ENCODE data around the gene UTS2B. TPM values are rescaled to one million over a fixed set of nuclear protein-coding genes. Genes with fewer than 3 reads are reported as not detected.

UTS2B gene
- total and polyA plus RNA-seq, 5 donors: 0.16 to 1.2 (median 0.42) TPM

GRCh38 chr3:191350396-191351090, 20.2 kb upstream of the UTS2B start:
- intact Hi-C loops (cut with DNase I): no loop called here
- H3K27me3 ChIP-seq (ENCODE audit: control insufficient read depth, insufficient read depth): no peaks in the 10 kb centered on the region
- H3K4me3 ChIP-seq (ENCODE audit: low read length): peak overlapping the region; percentile 7
- no peaks in the 10 kb centered on the region for H3K9me3 ChIP-seq (ENCODE audit: control insufficient read depth, low read length)
- ATAC-seq (peak; percentile 29 to 83), DNase-seq (no peak)
- peaks cover 11% of the 10 kb centered on the region for H3K4me1 ChIP-seq (ENCODE audit: control insufficient read depth, insufficient read depth, low read length)
- 28% methylated on average over 5 of the region's 5 CpGs for WGBS
- no peak overlapping the region for H3K27ac ChIP-seq (ENCODE audit: low read length)

DNA sequence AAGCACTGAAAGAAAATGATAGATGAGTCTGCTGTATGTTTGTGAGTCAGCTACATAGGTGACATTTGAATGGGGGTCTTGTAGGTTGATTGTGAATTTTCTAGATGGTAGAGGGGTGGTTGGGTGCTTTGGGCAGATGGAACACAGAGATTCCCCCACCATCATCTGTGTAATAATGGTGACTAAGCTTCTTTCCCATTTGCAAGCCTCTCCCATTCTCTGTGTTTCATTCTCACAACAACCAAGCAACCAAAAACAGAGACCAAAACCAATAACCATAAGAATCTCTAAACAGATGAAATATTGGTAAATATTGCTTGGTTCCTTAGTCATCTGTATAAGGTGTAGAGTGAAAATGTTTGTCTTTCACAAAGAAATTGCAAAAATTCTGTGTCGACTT, 17.8 kb upstream of the UTS2B start:
- DNase-seq (no peak), ATAC-seq (no peak)
- Histone ChIP-seq H3K27me3 (ENCODE audit: control insufficient read depth, insufficient read depth) (no peaks in the 10 kb centered on the region), H3K4me3 (ENCODE audit: low read length) (no peak overlapping the region), H3K4me1 (ENCODE audit: control insufficient read depth, insufficient read depth, low read length) (peaks cover 8% of the 10 kb centered on the region), H3K27ac (ENCODE audit: low read length) (no peak overlapping the region), H3K9me3 (ENCODE audit: control insufficient read depth, low read length) (no peaks in the 10 kb centered on the region)
- WGBS: 97% methylated on average over 1 of the region's 1 CpG
- intact Hi-C loops (cut with DNase I): no loop called here

GRCh38 chr3:191347228-191347627, 16.9 kb upstream of the UTS2B start:
- intact Hi-C loops (cut with DNase I): no loop called here
- H3K9me3 ChIP-seq (ENCODE audit: control insufficient read depth, low read length): no peaks in the 10 kb centered on the region

DNA sequence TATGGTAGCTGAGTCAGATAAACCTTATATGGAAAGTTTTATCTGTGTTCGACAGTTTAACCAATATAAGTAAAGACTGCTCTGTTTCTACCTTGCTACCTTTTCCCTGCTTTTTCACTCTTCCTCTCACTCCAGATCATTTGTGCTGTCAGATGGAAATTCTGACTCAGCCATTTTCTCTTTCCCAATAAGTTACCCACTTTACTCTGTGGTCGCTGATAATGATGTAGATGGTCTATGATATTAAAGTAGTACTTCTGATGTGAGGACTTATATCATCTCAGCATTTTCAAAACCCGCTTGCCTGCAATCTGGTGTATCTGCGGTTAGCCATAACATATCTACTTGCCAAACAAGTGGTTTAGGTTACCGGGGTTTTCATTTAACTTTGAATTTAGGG, 15.0 kb upstream of the UTS2B start:
- no peak overlapping the region for H3K27ac ChIP-seq (ENCODE audit: low read length)
- no peak overlapping the region for H3K4me3 ChIP-seq (ENCODE audit: low read length)
- WGBS: 93% methylated on average over 5 of the region's 5 CpGs
- intact Hi-C loops (cut with DNase I): no loop called here
- H3K9me3 ChIP-seq (ENCODE audit: control insufficient read depth, low read length): no peaks in the 10 kb centered on the region
- ATAC-seq (no peak), DNase-seq (no peak)
- peaks cover 7% of the 10 kb centered on the region for H3K4me1 ChIP-seq (ENCODE audit: control insufficient read depth, insufficient read depth, low read length)
- no peaks in the 10 kb centered on the region for H3K27me3 ChIP-seq (ENCODE audit: control insufficient read depth, insufficient read depth)

More at GRCh38 chr3:191347228-191347627, 16.9 kb upstream of the UTS2B start:
- H3K4me1 ChIP-seq (ENCODE audit: control insufficient read depth, insufficient read depth, low read length): peaks cover 10% of the 10 kb centered on the region
- WGBS: 58% methylated on average over 3 of the region's 3 CpGs
- DNase-seq (no peak), ATAC-seq (no peak)
- no peak overlapping the region for H3K4me3 ChIP-seq (ENCODE audit: low read length)
- no peak overlapping the region for H3K27ac ChIP-seq (ENCODE audit: low read length)
- no peaks in the 10 kb centered on the region for H3K27me3 ChIP-seq (ENCODE audit: control insufficient read depth, insufficient read depth)

- WGBS: 75% methylated on average over 5 of the region's 5 CpGs
- DNase-seq: no peak
- no peaks in the 10 kb centered on the region for H3K27me3 ChIP-seq (ENCODE audit: control insufficient read depth, insufficient read depth)
- H3K4me1 ChIP-seq (ENCODE audit: control insufficient read depth, insufficient read depth, low read length): peaks cover 8% of the 10 kb centered on the region
- no peak overlapping the region for H3K27ac ChIP-seq (ENCODE audit: low read length)
- H3K4me3 ChIP-seq (ENCODE audit: low read length): no peak overlapping the region
- H3K9me3 ChIP-seq (ENCODE audit: control insufficient read depth, low read length): no peaks in the 10 kb centered on the region
- ATAC-seq: no peak
- intact Hi-C loops (cut with DNase I): no loop called here
Observed at GRCh38 chr3:191343913-191344312, 13.6 kb upstream of the UTS2B start.

GRCh38 chr3:191343115-191343514, 12.8 kb upstream of the UTS2B start:
- intact Hi-C loops (cut with DNase I): no loop called here
- no peaks in the 10 kb centered on the region for H3K9me3 ChIP-seq (ENCODE audit: control insufficient read depth, low read length)
- no peaks in the 10 kb centered on the region for H3K27me3 ChIP-seq (ENCODE audit: control insufficient read depth, insufficient read depth)
- peak in 1 of 2 donors; percentile 62 for ATAC-seq
- no peak for DNase-seq
- 83% methylated on average over 4 of the region's 4 CpGs for WGBS
- no peak overlapping the region for H3K27ac ChIP-seq (ENCODE audit: low read length)
- H3K4me3 ChIP-seq (ENCODE audit: low read length): no peak overlapping the region
- peaks cover 9% of the 10 kb centered on the region for H3K4me1 ChIP-seq (ENCODE audit: control insufficient read depth, insufficient read depth, low read length)

DNA sequence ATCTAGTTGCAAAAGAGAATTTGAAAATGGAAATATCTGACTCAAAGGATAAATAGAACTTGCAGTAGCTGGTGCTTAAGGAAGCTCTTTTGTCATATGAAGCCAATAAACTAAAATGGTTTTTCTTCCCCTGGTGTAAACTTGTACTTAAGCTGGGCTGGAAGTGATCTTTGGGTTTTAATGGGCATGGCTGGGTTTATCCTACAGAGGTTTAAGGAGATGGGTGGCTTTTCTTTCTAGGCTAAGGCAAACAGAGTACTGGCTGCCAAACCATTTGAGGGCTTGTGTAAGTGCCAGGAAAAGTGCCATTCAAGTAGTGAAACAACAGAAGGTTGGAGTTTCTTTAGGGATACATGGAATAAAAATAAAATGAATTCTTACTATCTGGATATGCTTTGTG, 12.1 kb upstream of the UTS2B start:
- Histone ChIP-seq H3K4me1 (ENCODE audit: control insufficient read depth, insufficient read depth, low read length) (peaks cover 9% of the 10 kb centered on the region), H3K9me3 (ENCODE audit: control insufficient read depth, low read length) (no peaks in the 10 kb centered on the region), H3K27ac (ENCODE audit: low read length) (no peak overlapping the region), H3K27me3 (ENCODE audit: control insufficient read depth, insufficient read depth) (no peaks in the 10 kb centered on the region), H3K4me3 (ENCODE audit: low read length) (no peak overlapping the region)
- ATAC-seq (peak in 1 of 2 donors; percentile 23), DNase-seq (no peak)
- intact Hi-C loops (cut with DNase I): no loop called here

GRCh38 chr3:191342006-191342405, 11.7 kb upstream of the UTS2B start:
- H3K4me1 ChIP-seq (ENCODE audit: control insufficient read depth, insufficient read depth, low read length): peaks cover 9% of the 10 kb centered on the region
- no peak overlapping the region for H3K4me3 ChIP-seq (ENCODE audit: low read length)
- ATAC-seq (no peak), DNase-seq (no peak)
- intact Hi-C loops (cut with DNase I): no loop called here
- H3K27me3 ChIP-seq (ENCODE audit: control insufficient read depth, insufficient read depth): no peaks in the 10 kb centered on the region
- WGBS: 63% methylated on average over 2 of the region's 2 CpGs
- H3K27ac ChIP-seq (ENCODE audit: low read length): no peak overlapping the region
- H3K9me3 ChIP-seq (ENCODE audit: control insufficient read depth, low read length): no peaks in the 10 kb centered on the region

DNA sequence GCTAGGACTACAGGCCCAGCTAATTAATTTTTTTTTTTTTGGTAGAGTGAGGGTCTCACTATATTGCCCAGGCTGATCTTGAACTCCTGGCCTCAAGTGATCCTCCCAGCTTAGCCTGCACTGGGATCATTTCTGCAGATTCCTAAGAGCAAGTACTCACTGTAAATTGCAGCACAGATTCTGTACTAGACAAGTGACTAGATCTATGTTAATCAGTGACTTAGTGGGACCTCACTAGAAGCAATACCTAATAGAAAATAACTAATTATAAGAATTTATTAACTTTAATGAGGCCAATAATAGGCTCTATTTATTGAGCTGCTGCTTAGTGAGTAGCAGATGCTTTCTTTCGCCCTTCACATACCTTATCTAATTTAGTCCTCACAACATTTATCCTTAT, 10.6 kb upstream of the UTS2B start:
- H3K9me3 ChIP-seq (ENCODE audit: control insufficient read depth, low read length): no peaks in the 10 kb centered on the region
- no peak for DNase-seq
- no peaks in the 10 kb centered on the region for H3K27me3 ChIP-seq (ENCODE audit: control insufficient read depth, insufficient read depth)
- intact Hi-C loops (cut with DNase I): no loop called here
- no peak for ATAC-seq
- no peak overlapping the region for H3K27ac ChIP-seq (ENCODE audit: low read length)
- 100% methylated on average over 1 of the region's 1 CpG for WGBS
- H3K4me1 ChIP-seq (ENCODE audit: control insufficient read depth, insufficient read depth, low read length): peaks cover 9% of the 10 kb centered on the region
- no peak overlapping the region for H3K4me3 ChIP-seq (ENCODE audit: low read length)

GRCh38 chr3:191340351-191340750, 10.0 kb upstream of the UTS2B start:
- no peak overlapping the region for H3K27ac ChIP-seq (ENCODE audit: low read length)
- H3K9me3 ChIP-seq (ENCODE audit: control insufficient read depth, low read length): no peaks in the 10 kb centered on the region
- ATAC-seq (no peak), DNase-seq (no peak)
- intact Hi-C loops (cut with DNase I): no loop called here
- no peaks in the 10 kb centered on the region for H3K27me3 ChIP-seq (ENCODE audit: control insufficient read depth, insufficient read depth)
- WGBS: 99% methylated on average over 2 of the region's 2 CpGs
- no peak overlapping the region for H3K4me3 ChIP-seq (ENCODE audit: low read length)
- H3K4me1 ChIP-seq (ENCODE audit: control insufficient read depth, insufficient read depth, low read length): peaks cover 9% of the 10 kb centered on the region

DNA sequence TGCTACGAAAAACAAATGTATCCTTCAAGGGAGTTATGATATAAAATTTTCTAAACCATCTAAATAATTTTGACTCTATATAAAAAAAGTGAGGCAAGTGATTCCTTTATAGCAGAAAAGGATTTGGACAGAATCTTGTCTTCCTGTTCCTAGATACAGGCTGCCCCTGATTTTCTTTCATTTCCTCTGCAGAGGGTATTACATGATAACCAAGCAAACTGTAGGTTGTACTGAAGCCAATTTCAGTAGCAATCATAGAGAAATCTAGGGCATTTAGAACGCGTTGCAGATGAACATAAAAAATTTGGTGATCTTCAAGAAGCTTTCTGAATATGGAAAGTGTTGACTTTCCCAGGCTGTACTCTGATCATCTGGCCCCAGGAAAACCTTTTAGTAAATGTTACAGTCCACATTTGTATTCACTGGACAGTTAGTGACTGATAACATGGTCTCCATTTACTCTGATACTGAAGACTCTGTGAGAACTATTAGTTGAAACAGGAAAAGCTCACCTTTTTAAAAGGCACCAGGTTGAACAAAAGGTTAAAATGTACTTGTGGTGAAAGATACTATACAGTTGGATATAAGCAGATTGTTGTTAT, 9.1 kb upstream of the UTS2B start:
- H3K27me3 ChIP-seq (ENCODE audit: control insufficient read depth, insufficient read depth): no peaks in the 10 kb centered on the region
- ATAC-seq (no peak), DNase-seq (no peak)
- H3K4me1 ChIP-seq (ENCODE audit: control insufficient read depth, insufficient read depth, low read length): peaks cover 9% of the 10 kb centered on the region
- H3K27ac ChIP-seq (ENCODE audit: low read length): no peak overlapping the region
- WGBS: 43% methylated on average over 3 of the region's 3 CpGs
- H3K4me3 ChIP-seq (ENCODE audit: low read length): no peak overlapping the region
- no peaks in the 10 kb centered on the region for H3K9me3 ChIP-seq (ENCODE audit: control insufficient read depth, low read length)
- intact Hi-C loops (cut with DNase I): loop anchor here in 1 of 4 donors (10.0 kb wide), 1 partner anchor 45 kb away; no protein-coding TSS in a partner anchor

All from right cardiac atrium (tissue), 5 donors.